GM19324 (cell line): Measurements from ENCODE around the gene H2AZ1.
"Not testable (repeated sequence)": the region's sequence is repeated elsewhere in the genome, so short reads cannot be mapped to it uniquely, and the experiment has no call there.

Source experiments
- ATAC-seq: cut with Tn5 transposase; IDR thresholded peaks from one replicate; pipeline ENCODE4 v1.9.1; 2021; ENCODE audit warnings: mild to moderate bottlenecking, moderate library complexity; ENCODE audit not compliant: unreplicated experiment, low FRiP score

H2AZ1 gene

GRCh38 chr4:99949999-99950912, at the start of gene H2AZ1:
Gene H2AZ1, minus strand, starts transcription at chr4:99950275. Its CDS starts 105 bp downstream, at chr4:99950170.
- ATAC-seq = peak; percentile 74

- ATAC-seq = no peak
Measured at GRCh38 chr4:99998062-99998867, 48.2 kb upstream of the H2AZ1 start.

GRCh38 chr4:99991741-99992140, 41.7 kb upstream of the H2AZ1 start:
- ATAC-seq = no peak

- no peak for ATAC-seq
Measured at GRCh38 chr4:99987681-99988080, 37.6 kb upstream of the H2AZ1 start.

GRCh38 chr4:99986792-99987191, 36.7 kb upstream of the H2AZ1 start:
- ATAC-seq = no peak

GRCh38 chr4:99983289-99983943, 33.3 kb upstream of the H2AZ1 start:
- no peak for ATAC-seq

- ATAC-seq = no peak
Measured at GRCh38 chr4:99979872-99980271, 29.8 kb upstream of the H2AZ1 start.

- ATAC-seq = no peak
Measured at GRCh38 chr4:99971453-99972111, 21.5 kb upstream of the H2AZ1 start.

GRCh38 chr4:99968330-99968729, 18.3 kb upstream of the H2AZ1 start:
- no peak for ATAC-seq

GRCh38 chr4:99966692-99967091, 16.6 kb upstream of the H2AZ1 start:
- ATAC-seq = no peak

- ATAC-seq = no peak
Measured at GRCh38 chr4:99965674-99966350, 15.7 kb upstream of the H2AZ1 start.

- no peak for ATAC-seq
Measured at GRCh38 chr4:99965173-99965572, 15.1 kb upstream of the H2AZ1 start.

- ATAC-seq = no peak
Measured at GRCh38 chr4:99961711-99962110, 11.6 kb upstream of the H2AZ1 start.

GRCh38 chr4:99960648-99961047, 10.6 kb upstream of the H2AZ1 start:
- ATAC-seq = no peak

GRCh38 chr4:99958207-99958606, 8.1 kb upstream of the H2AZ1 start:
- not testable (repeated sequence) for ATAC-seq

- no peak for ATAC-seq
Measured at GRCh38 chr4:99950913-99951254, 809 bp upstream of the H2AZ1 start.

GRCh38 chr4:99949034-99949998, 759 bp downstream of the H2AZ1 start:
- ATAC-seq = peak; percentile 12

- no peak for ATAC-seq
Measured at GRCh38 chr4:99947608-99948007, 2.5 kb downstream of the H2AZ1 start.

GRCh38 chr4:99947190-99947578, 2.9 kb downstream of the H2AZ1 start:
- no peak for ATAC-seq
